Small intestine (tissue), 7 donors: Measurements from ENCODE around the gene AASS. TPM values are rescaled to one million over a fixed set of nuclear protein-coding genes. Genes with fewer than 3 reads are reported as not detected.
"Not testable (repeated sequence)": the region's sequence is repeated elsewhere in the genome, so short reads cannot be mapped to it uniquely, and the experiment has no call there.

ENCODE experiments used
- DNase-seq, 2 donors: peaks; one replicate each; pipeline versions ENCODE4 v3.0.0 to v3.0.0-alpha.2; 2013
- FAIRE-seq: peaks from 2 replicates; lab custom pipeline; 2012; peaks lifted over from hg19 to GRCh38; lab: Jason Lieb, UNC
- H3K27ac ChIP-seq, 3 donors: one replicate each; pipeline ENCODE4 v1.5.1; 2013; ENCODE audit warnings: low read length in 2 of 3, mild to moderate bottlenecking in 2 of 3, control low read depth in 1 of 3, inconsistent platforms in 1 of 3, low read depth in 1 of 3, moderate library complexity in 1 of 3
- H3K27me3 ChIP-seq, 3 donors: one replicate each; pipeline ENCODE4 v1.6.1; 2013; ENCODE audit warnings: low read length in 3 of 3, inconsistent platforms in 1 of 3; ENCODE audit not compliant: control insufficient read depth in 3 of 3, insufficient read depth in 3 of 3
- H3K36me3 ChIP-seq, 3 donors: one replicate each; pipeline ENCODE4 v1.6.1; 2013; ENCODE audit warnings: low read length in 3 of 3, inconsistent platforms in 1 of 3, low read depth in 1 of 3, mild to moderate bottlenecking in 1 of 3, moderate library complexity in 1 of 3; ENCODE audit not compliant: control insufficient read depth in 3 of 3, insufficient read depth in 2 of 3
- H3K4me1 ChIP-seq, 3 donors: one replicate each; pipeline ENCODE4 v1.6.1; 2013; ENCODE audit warnings: low read length in 2 of 3, inconsistent platforms in 1 of 3, low read depth in 1 of 3, mild to moderate bottlenecking in 1 of 3, moderate library complexity in 1 of 3; ENCODE audit not compliant: control insufficient read depth in 3 of 3, insufficient read depth in 2 of 3
- H3K4me3 ChIP-seq, 3 donors: one replicate each; pipeline ENCODE4 v1.5.1; 2013; ENCODE audit warnings: low read length in 3 of 3, control low read depth in 1 of 3, inconsistent platforms in 1 of 3, low read depth in 1 of 3, mild to moderate bottlenecking in 1 of 3, moderate library complexity in 1 of 3
- H3K9me3 ChIP-seq, 2 donors: one replicate each; pipeline ENCODE4 v1.6.1; 2013; ENCODE audit warnings: low read depth in 1 of 2, low read length in 1 of 2; ENCODE audit not compliant: control insufficient read depth in 2 of 2, insufficient read depth in 1 of 2
- WGBS, 3 donors: extraction: QIAGEN DNeasy Blood & Tissue Kit; methylation state at CpG; one replicate each; pipeline ENCODE4 v1.1.7; 2013; 5-methylcytosine and 5-hydroxymethylcytosine counted together
- polyA plus RNA-seq, 4 donors: library from polyadenylated mRNA; stranded (reverse) in 3 of 4; unstranded in 1 of 4; fragments of 200-250 nt in 3 of 4; fragments of 120-200 nt in 1 of 4; gene quantifications; one replicate each; pipeline versions ENCODE4 v1.2.1 to v1.2.3, GENCODE V29; 2013
- donor health status: healthy with polysubstance abuse.
- donor health status: control.
- donor health status: control.
- donor health status: Bipolar disorder and iron deficiency.
- donor health status: healthy.

AASS gene
- polyA plus RNA-seq, 4 donors = 4.5 to 17.0 (median 6.3) TPM

- no peak overlapping the region for H3K27ac ChIP-seq
- H3K36me3 ChIP-seq = no peaks in the 10 kb centered on the region
- H3K4me1 ChIP-seq = no peaks in the 10 kb centered on the region
- H3K27me3 ChIP-seq = no peaks in the 10 kb centered on the region
- DNase-seq = no peak
- H3K4me3 ChIP-seq = no peak overlapping the region
- no peaks in the 10 kb centered on the region for H3K9me3 ChIP-seq
- WGBS, 3 donors = 66 to 75% (median 72%) methylated on average over 3 of the region's 3 CpGs
- FAIRE-seq = no peak
Observed at GRCh38 chr7:122136078-122136477, 8.0 kb downstream of the AASS start.

DNA sequence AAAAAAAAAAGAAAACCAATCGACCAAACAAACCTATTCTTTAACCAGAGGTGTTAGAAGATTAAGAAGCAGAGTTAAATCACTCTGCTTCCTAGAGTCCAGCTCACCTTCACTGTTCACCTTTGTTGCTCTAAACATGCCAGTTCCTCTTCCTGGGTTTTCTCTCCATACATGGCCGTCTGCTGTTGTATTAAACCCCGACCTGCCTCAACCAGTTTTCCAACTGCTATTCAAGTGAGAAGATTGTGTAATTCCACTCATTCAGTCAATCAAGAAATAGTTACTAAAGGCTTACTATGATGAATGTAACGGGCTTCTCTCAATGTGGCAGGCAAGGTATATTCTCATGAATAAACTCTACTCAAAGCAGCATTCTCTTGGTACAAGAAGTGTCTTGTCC lies 8.8 kb downstream of the AASS start:
- no peaks in the 10 kb centered on the region for H3K9me3 ChIP-seq
- H3K4me3 ChIP-seq = no peak overlapping the region
- DNase-seq = no peak
- no peaks in the 10 kb centered on the region for H3K36me3 ChIP-seq
- no peak overlapping the region for H3K27ac ChIP-seq
- no peak for FAIRE-seq
- 87 to 88% (median 87%) methylated on average over 4 of the region's 4 CpGs for WGBS, 3 donors
- H3K4me1 ChIP-seq = no peaks in the 10 kb centered on the region
- H3K27me3 ChIP-seq = no peaks in the 10 kb centered on the region

DNA sequence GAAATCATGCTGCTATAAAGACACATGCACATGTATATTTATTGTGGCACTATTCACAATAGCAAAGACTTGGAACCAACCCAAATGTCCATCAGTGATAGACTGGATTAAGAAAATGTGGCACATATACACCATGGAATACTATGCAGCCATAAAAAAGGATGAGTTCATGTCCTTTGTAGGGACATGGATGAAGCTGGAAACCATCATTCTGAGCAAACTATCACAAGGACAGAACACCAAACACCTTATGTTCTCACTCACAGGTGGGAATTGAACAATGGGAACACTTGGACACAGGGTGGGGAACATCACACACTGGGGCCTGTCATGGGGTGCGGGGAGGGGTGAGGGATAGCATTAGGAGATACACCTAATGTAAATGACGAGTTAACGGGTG lies 9.3 kb downstream of the AASS start:
- WGBS, 3 donors = 96 to 99% (median 96%) methylated on average over 3 of the region's 3 CpGs
- H3K4me1 ChIP-seq, H3K27me3 ChIP-seq, H3K4me3 ChIP-seq, FAIRE-seq, DNase-seq, H3K36me3 ChIP-seq, H3K27ac ChIP-seq, H3K9me3 ChIP-seq: not testable (repeated sequence)

DNA sequence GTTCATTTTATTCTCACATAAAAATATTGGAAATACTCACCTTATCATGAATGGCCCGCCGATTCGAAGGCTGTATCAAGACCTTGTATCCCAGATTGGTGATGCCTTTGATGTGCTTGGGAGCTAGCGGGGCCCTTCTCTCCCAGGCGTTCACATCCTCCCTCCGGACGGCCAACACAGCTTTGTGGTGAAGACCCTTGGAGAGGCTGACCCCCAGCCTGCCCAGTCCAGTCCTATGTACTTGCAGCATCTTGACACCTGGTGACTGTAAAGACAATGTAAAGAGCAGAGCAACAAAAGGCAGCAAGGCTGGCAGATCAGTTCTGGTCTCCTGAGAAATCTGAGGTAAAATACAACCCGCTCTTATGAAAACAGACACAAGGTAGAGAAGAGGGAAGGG lies 10.6 kb downstream of the AASS start:
- Histone ChIP-seq H3K27ac (no peak overlapping the region), H3K36me3 (no peaks in the 10 kb centered on the region), H3K4me1 (no peaks in the 10 kb centered on the region), H3K27me3 (no peaks in the 10 kb centered on the region), H3K9me3 (no peaks in the 10 kb centered on the region), H3K4me3 (no peak overlapping the region)
- 94 to 96% (median 95%) methylated on average over 8 of the region's 8 CpGs for WGBS, 3 donors
- DNase-seq (no peak), FAIRE-seq (no peak)

- Histone ChIP-seq H3K4me3 (no peak overlapping the region), H3K27me3 (no peaks in the 10 kb centered on the region), H3K4me1 (no peaks in the 10 kb centered on the region), H3K27ac (no peak overlapping the region), H3K9me3 (no peaks in the 10 kb centered on the region), H3K36me3 (no peaks in the 10 kb centered on the region)
- DNase-seq (no peak), FAIRE-seq (no peak)
- 74 to 78% (median 77%) methylated on average over 2 of the region's 2 CpGs for WGBS, 3 donors
Observed at GRCh38 chr7:122132341-122132740, 11.7 kb downstream of the AASS start.

DNA sequence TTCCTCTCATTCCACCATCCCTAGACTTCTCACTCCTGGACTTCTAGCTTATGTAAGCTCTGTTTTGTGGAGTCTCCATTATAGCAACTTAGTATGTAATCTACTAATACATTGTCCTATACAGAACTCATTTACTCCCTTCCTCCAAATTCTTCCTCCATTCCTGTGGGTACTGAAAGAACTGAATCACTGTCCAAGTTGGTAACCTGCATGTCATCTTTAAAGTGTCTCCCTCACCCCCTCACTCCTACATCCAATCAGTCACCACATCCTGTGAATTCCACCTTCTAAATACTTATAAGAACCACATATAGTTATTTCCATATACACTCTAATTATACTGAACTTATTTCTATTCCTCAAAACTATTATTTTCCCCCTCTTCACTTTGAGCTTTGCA lies 20.3 kb downstream of the AASS start:
- no peak overlapping the region for H3K27ac ChIP-seq
- no peaks in the 10 kb centered on the region for H3K4me1 ChIP-seq
- FAIRE-seq (no peak), DNase-seq (no peak)
- H3K36me3 ChIP-seq = peaks cover 0 to 3% (median 0%) of the 10 kb centered on the region in 3 donors
- H3K27me3 ChIP-seq = no peaks in the 10 kb centered on the region
- H3K4me3 ChIP-seq = no peak overlapping the region
- no peaks in the 10 kb centered on the region for H3K9me3 ChIP-seq

GRCh38 chr7:122118757-122119156 lies 25.3 kb downstream of the AASS start:
- no peak for DNase-seq
- no peaks in the 10 kb centered on the region for H3K9me3 ChIP-seq
- FAIRE-seq = no peak
- H3K36me3 ChIP-seq = peaks cover 0 to 8% (median 0%) of the 10 kb centered on the region in 3 donors
- 27 to 54% (median 45%) methylated on average over 1 of the region's 1 CpG for WGBS, 3 donors
- H3K4me3 ChIP-seq = no peak overlapping the region
- no peak overlapping the region for H3K27ac ChIP-seq
- H3K4me1 ChIP-seq = no peaks in the 10 kb centered on the region
- H3K27me3 ChIP-seq = no peaks in the 10 kb centered on the region

DNA sequence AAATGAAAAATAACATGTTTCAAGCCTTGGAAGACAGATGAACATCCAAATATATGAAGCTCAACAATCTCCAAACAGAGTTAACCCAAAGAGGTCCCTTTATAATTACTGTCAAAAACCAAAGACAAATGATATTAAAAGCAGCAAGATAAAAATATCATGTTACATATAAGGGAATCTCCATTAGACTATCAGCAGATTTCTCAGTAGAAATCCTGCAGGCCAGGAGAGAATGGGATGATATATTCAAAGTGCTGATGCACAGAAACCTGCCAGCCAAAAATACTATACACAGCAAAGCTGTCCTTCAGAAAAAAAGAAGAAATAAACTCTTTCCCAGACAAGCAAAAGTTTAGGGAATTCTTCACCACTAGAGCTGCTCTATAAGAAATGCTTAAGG lies 41.0 kb downstream of the AASS start:
- no peaks in the 10 kb centered on the region for H3K27me3 ChIP-seq
- no peak overlapping the region for H3K27ac ChIP-seq
- H3K4me3 ChIP-seq = no peak overlapping the region
- no peaks in the 10 kb centered on the region for H3K4me1 ChIP-seq
- FAIRE-seq (no peak), DNase-seq (no peak)
- H3K9me3 ChIP-seq = peaks cover 0 to 4% of the 10 kb centered on the region in 2 donors
- no peaks in the 10 kb centered on the region for H3K36me3 ChIP-seq

GRCh38 chr7:122100021-122100420 lies 44.0 kb downstream of the AASS start:
- WGBS, 3 donors = 81 to 85% (median 83%) methylated on average over 3 of the region's 3 CpGs
- Histone ChIP-seq H3K27ac (no peak overlapping the region), H3K9me3 (peaks cover 0 to 4% of the 10 kb centered on the region in 2 donors), H3K4me3 (no peak overlapping the region), H3K4me1 (no peaks in the 10 kb centered on the region), H3K27me3 (no peaks in the 10 kb centered on the region), H3K36me3 (peaks cover 0 to 2% (median 0%) of the 10 kb centered on the region in 3 donors)
- DNase-seq (no peak), FAIRE-seq (no peak)
